AG04450 (cell line): Measurements from ENCODE around the gene ENTREP1. TPM values are rescaled to one million over a fixed set of nuclear protein-coding genes. Genes with fewer than 3 reads are reported as not detected.
"Not testable (repeated sequence)": the region's sequence is repeated elsewhere in the genome, so short reads cannot be mapped to it uniquely, and the experiment has no call there.

ENCODE experiments used
- CTCF ChIA-PET: fragments of 300-600, 350-600 bp; formaldehyde crosslinking; extraction: SDS; loops from one replicate; lab custom pipeline; 2022; ENCODE audit warnings: antibody characterized with exemption, inconsistent platforms; lab: Charles Lee
- POLR2A ChIA-PET: fragments of 350-600 bp; formaldehyde crosslinking; extraction: SDS; loops from one replicate; lab custom pipeline; 2021; ENCODE audit warnings: antibody characterized with exemption, inconsistent platforms; lab: Yijun Ruan, JAX
- DNase-seq: peaks from one replicate; pipeline ENCODE4 v3.0.0-alpha.2; 2011; ENCODE audit warnings: low read depth, low spot score
- H3K27ac ChIP-seq: one replicate; pipeline ENCODE4 v1.5.1; 2012; ENCODE audit warnings: low read depth, low read length, control low read depth
- H3K27me3 ChIP-seq: one replicate; pipeline ENCODE4 v1.6.0; 2012; ENCODE audit warnings: low read length; ENCODE audit not compliant: control insufficient read depth, insufficient read depth
- H3K4me3 ChIP-seq: 2 replicates; pipeline ENCODE4 v1.5.1; 2011; ENCODE audit warnings: mild to moderate bottlenecking, low read depth, low read length, control low read depth
- H3K9me3 ChIP-seq: 2 replicates; pipeline ENCODE4 v1.5.1; 2012; ENCODE audit warnings: low read length; ENCODE audit not compliant: control insufficient read depth, insufficient read depth
- CTCF ChIP-seq: IDR thresholded peaks from 2 replicates; pipeline ENCODE4 v1.5.1; 2011; ENCODE audit warnings: low read depth, low read length, control low read depth, inconsistent platforms
- polyA plus RNA-seq: library from polyadenylated mRNA; depleted of rRNA; stranded (reverse); fragments of >200 nt; gene quantifications from 2 replicates; pipeline ENCODE4 v1.2.3, GENCODE V29; 2011; rRNA removed

Gene ENTREP1
- polyA plus RNA-seq, 1 experiment: not detected

- ChIA-PET POLR2A (no interaction called here), CTCF (interaction anchor here (1.1 to 1.3 kb wide), 2 partner anchors 11 to 118 kb away, joined by 3 to 4 read pairs; no protein-coding TSS in a partner anchor)
- Histone ChIP-seq H3K4me3 (no peak overlapping the region), H3K27ac (no peak overlapping the region), H3K27me3 (no peaks in the 10 kb centered on the region), H3K9me3 (no peaks in the 10 kb centered on the region)
- DNase-seq: no peak
- TF ChIP-seq CTCF: no peak
These were observed 108.4 kb downstream of the ENTREP1 start for GRCh38 chr9:69433392-69433791.

GRCh38 chr9:69433968-69434367 is 109.0 kb downstream of the ENTREP1 start:
- H3K27ac ChIP-seq: no peak overlapping the region
- H3K9me3 ChIP-seq: no peaks in the 10 kb centered on the region
- H3K4me3 ChIP-seq: no peak overlapping the region
- ChIA-PET CTCF (interaction anchor here (1.1 to 1.3 kb wide), 2 partner anchors 12 to 117 kb away, joined by 3 to 4 read pairs; no protein-coding TSS in a partner anchor), POLR2A (no interaction called here)
- DNase-seq: no peak
- no peaks in the 10 kb centered on the region for H3K27me3 ChIP-seq
- TF ChIP-seq CTCF: no peak

- H3K9me3 ChIP-seq, CTCF ChIA-PET, H3K27ac ChIP-seq, H3K27me3 ChIP-seq, POLR2A ChIA-PET, H3K4me3 ChIP-seq, DNase-seq: not testable (repeated sequence)
These were observed 114.6 kb downstream of the ENTREP1 start for GRCh38 chr9:69439654-69440053.

- POLR2A ChIA-PET, CTCF ChIA-PET: not testable (repeated sequence)
These were observed 115.4 kb downstream of the ENTREP1 start for GRCh38 chr9:69440254-69440955.

More at GRCh38 chr9:69440254-69440955, 115.4 kb downstream of the ENTREP1 start:
- DNase-seq, H3K27me3 ChIP-seq, H3K4me3 ChIP-seq, H3K9me3 ChIP-seq, H3K27ac ChIP-seq: not testable (repeated sequence)

Other genes starting within 250 kb of the ENTREP1 start
- gene TJP2, start 150.9 kb upstream of the ENTREP1 start, polyA plus RNA-seq: 43.3 and 50.0 TPM in 2 replicates